DMS 273 treated with DMSO at 0.1 percent for 48 hours (cell line): ENCODE data around the gene RPS6KA1.
A peak's percentile ranks its signal among the peaks of the same experiment; 100 is the strongest.
"Not testable (repeated sequence)": the region's sequence is repeated elsewhere in the genome, so short reads cannot be mapped to it uniquely, and the experiment has no call there.

ENCODE experiments used
- DNase-seq: peaks from one replicate; lab custom pipeline; 2025; lab: John Stamatoyannopoulos, UW

Gene RPS6KA1

DNA sequence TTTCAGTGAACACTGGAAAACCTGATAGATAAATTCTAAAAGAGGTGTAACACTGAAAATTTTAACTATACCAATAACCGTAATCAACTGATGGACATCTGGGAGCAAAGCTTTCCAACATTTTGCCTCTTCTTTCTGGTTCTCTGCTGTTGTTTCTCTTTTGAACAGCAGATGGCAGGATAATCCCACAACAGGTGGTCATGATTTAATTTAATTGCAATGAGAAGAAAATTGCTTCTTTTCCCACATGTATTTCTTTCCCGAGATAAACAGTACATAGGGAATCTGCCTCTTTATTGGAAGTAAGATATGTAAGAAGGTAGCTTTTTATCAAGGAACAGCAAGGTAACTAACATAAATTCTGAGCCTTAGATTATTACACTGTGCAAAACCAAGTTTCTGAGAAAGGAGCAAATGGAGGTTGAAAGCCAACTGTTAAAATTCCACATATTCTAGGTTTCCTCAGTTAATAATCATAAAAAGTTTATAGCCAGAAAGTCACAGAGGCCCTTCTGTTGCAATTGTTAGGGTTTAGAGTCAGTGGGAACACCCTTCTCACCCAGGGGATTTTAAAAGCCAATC lies 72.9 kb downstream of the RPS6KA1 start:
- peak; percentile 42 for DNase-seq

GRCh38 chr1:26603856-26604255 lies 74.3 kb downstream of the RPS6KA1 start:
- DNase-seq: no peak

GRCh38 chr1:26607186-26607585 lies 77.6 kb downstream of the RPS6KA1 start:
- no peak for DNase-seq

- DNase-seq: no peak
Observed at GRCh38 chr1:26608895-26609294, 79.3 kb downstream of the RPS6KA1 start.

- DNase-seq: no peak
Observed at GRCh38 chr1:26610781-26611180, 81.2 kb downstream of the RPS6KA1 start.

DNA sequence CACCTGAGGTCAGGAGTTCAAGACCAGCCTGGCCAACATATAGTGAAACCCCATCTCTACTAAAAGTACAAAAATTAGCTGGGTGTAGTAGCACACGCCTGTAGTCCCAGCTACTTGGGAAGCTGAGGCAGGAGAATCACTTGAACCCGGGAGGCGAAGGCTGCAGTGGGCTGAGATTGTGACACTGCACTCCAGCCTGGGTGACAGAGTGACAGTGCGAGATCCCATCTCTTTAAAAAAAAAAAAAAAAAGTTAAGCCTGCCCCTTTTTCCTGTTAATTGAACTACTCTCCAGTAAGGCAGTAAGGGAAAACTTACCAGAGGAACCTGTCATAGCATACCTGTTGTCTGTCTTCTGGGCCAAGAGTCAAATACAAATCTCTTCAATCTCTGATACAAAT lies 83.1 kb downstream of the RPS6KA1 start:
- not testable (repeated sequence) for DNase-seq

DNA sequence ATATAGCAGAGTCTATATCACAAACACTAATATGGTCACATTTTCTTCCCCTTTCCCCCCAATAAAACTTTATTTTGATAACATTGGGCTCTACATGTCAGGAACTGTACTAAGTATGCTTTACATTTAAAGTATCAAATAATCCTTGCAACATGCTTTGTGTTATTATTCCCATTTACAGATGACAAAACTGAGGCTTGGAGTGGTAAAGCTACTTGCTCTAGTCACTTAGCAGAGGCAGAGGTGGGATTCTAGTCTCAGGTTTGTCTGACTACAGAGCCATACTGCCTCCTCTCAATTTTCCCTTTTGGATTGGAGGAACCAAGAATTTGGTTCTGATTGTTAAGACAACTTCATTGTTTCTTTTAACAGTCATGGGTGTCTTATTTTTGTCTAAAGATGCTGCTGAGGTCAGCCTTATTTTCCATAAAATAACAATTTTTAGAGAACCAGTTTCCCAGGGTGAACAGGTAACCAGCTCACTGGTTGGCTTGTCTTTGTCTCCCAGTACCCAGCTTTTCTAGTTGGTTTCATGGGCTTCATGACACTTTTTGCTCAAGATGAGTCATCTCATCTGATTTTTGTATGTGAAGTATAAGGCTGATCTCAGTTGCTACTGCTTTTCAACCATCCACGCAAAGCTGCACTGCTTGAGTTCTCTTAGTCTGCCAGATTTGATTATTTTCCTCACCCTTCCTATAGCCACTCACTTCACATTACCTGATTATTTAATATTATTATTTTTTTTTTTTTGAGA lies 85.3 kb downstream of the RPS6KA1 start:
- DNase-seq: no peak

DNA sequence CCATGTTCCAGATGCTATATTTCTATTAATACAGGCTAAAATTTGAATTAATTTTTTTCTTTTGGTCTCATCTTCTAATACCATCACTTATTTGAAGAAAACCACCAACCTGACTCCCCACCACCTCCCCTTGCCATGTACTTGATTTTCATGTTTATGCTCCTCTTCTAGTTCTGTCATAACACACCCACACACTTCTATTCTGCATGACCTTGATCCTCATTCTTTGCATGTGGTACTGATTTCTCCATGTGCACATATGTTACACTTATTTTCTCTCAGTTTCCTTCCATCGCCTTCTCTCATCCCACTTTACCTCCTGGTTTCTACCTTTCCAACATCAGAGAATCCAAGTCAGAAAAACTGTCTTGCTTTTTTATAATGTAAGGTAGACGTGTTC lies 87.3 kb downstream of the RPS6KA1 start:
- DNase-seq: no peak

DNA sequence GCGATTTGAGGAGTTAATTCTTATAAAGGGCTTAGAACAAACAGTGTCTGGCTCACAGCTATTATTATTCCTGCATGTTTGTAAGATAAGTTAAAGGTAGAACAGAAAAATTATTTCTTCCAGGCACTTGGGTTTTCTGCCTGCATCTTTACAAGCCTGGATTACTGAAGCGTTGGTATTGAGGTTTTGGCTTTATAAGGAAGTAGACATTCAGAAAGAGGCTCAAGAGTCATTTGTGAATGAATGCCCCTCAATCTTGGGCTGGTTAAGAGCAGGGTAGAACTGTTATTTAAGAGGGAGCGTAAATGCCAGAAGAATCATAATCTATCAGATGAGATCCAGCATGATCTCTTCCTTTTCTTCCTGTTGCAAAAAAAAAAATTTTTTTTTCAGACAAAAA lies 89.0 kb downstream of the RPS6KA1 start:
- DNase-seq: no peak
